IMR-90 (cell line): ENCODE data around the gene CD96. TPM values are rescaled to one million over a fixed set of nuclear protein-coding genes. Genes with fewer than 3 reads are reported as not detected.
A peak's percentile ranks its signal among the peaks of the same experiment; 100 is the strongest.

Experiments used
- ATAC-seq: fragments of 200-7000 bp; cut with Tn5 transposase; 2 replicates; pipeline ENCODE4 v1.9.1; 2020; ENCODE audit warnings: low read depth, mild to moderate bottlenecking, moderate library complexity
- BruUV-seq: library from RNA; stranded (reverse); fragments of 400-500 nt; replicated peaks from 2 replicates; lab custom pipeline; 2021; lab: Mats Ljungman, UMichigan
- CTCF ChIA-PET: fragments of 300-600 bp; formaldehyde crosslinking; extraction: SDS; loops from one replicate; lab custom pipeline; 2021; ENCODE audit warnings: antibody characterized with exemption; lab: Yijun Ruan, JAX
- POLR2A ChIA-PET: fragments of 300-600 bp; sonication (Branson Sonifier 250); formaldehyde crosslinking; loops from one replicate; lab custom pipeline; 2022; ENCODE audit warnings: antibody characterized with exemption; ENCODE audit not compliant: unreplicated experiment; lab: Charles Lee
- DNase-seq: peaks from one replicate; pipeline ENCODE4 v3.0.0; 2013
- H2AFZ ChIP-seq: replicated peaks from 2 replicates; pipeline ENCODE3; 2013; ENCODE audit warnings: low read length, mild to moderate bottlenecking; ENCODE audit not compliant: poor library complexity
- H2AK5ac ChIP-seq: 2 replicates; pipeline ENCODE4 v1.6.1; 2013; ENCODE audit warnings: low read depth, low read length, inconsistent platforms
- H2AK9ac ChIP-seq: replicated peaks from 2 replicates; pipeline ENCODE3; 2013; ENCODE audit warnings: mild to moderate bottlenecking, low read depth, low read length, moderate library complexity; ENCODE audit not compliant: poor library complexity
- H2BK120ac ChIP-seq: 2 replicates; pipeline ENCODE4 v1.6.1; 2013; ENCODE audit warnings: low read depth, low read length, inconsistent platforms
- H2BK15ac ChIP-seq: 3 replicates; pipeline ENCODE4 v1.6.1; 2013; ENCODE audit warnings: low read depth, low read length, inconsistent platforms
- H2BK20ac ChIP-seq: 2 replicates; pipeline ENCODE4 v1.6.1; 2013; ENCODE audit warnings: low read depth, mild to moderate bottlenecking, inconsistent platforms, low read length, moderate library complexity
- H2BK5ac ChIP-seq: 2 replicates; pipeline ENCODE4 v1.6.1; 2013; ENCODE audit warnings: mild to moderate bottlenecking, low read depth, low read length, inconsistent platforms; ENCODE audit not compliant: poor library complexity, severe bottlenecking
- H3K14ac ChIP-seq: replicated peaks from 2 replicates; pipeline ENCODE4 v1.6.1; 2013; ENCODE audit warnings: low read depth, low read length, inconsistent platforms
- H3K18ac ChIP-seq: 2 replicates; pipeline ENCODE4 v1.6.1; 2013; ENCODE audit warnings: low read depth, low read length, control low read depth
- H3K23ac ChIP-seq: 2 replicates; pipeline ENCODE4 v1.6.1; 2013; ENCODE audit warnings: low read depth, low read length, inconsistent platforms
- H3K27ac ChIP-seq: 2 replicates; pipeline ENCODE4 v1.5.1; 2013; ENCODE audit warnings: mild to moderate bottlenecking, control low read depth, low read length; ENCODE audit not compliant: insufficient read depth
- H3K27me3 ChIP-seq: 2 replicates; pipeline ENCODE4 v1.6.1; 2013; ENCODE audit warnings: low read length; ENCODE audit not compliant: control insufficient read depth, insufficient read depth
- H3K36me3 ChIP-seq: 2 replicates; pipeline ENCODE4 v1.6.1; 2013; ENCODE audit warnings: low read length, mixed read lengths; ENCODE audit not compliant: control insufficient read depth, insufficient read depth
- H3K4ac ChIP-seq: 2 replicates; pipeline ENCODE4 v1.6.1; 2013; ENCODE audit warnings: low read depth, low read length, inconsistent platforms
- H3K4me1 ChIP-seq: 2 replicates; pipeline ENCODE4 v1.6.1; 2013; ENCODE audit warnings: low read length, mixed read lengths; ENCODE audit not compliant: control insufficient read depth, insufficient read depth
- H3K4me2 ChIP-seq: 2 replicates; pipeline ENCODE4 v1.6.1; 2013; ENCODE audit warnings: low read depth, mild to moderate bottlenecking, control low read depth, low read length, moderate library complexity
- H3K4me3 ChIP-seq: 2 replicates; pipeline ENCODE4 v1.5.1; 2013; ENCODE audit warnings: low read depth, mild to moderate bottlenecking, control low read depth, low read length, moderate library complexity; ENCODE audit not compliant: insufficient read depth
- H3K56ac ChIP-seq: 2 replicates; pipeline ENCODE4 v1.6.1; 2013; ENCODE audit warnings: low read length, inconsistent platforms; ENCODE audit not compliant: insufficient read depth; ENCODE audit errors: extremely low read depth
- H3K79me1 ChIP-seq, 2 experiments: 2 replicates each; pipeline ENCODE4 v1.6.1; 2013; ENCODE audit warnings: low read length in 2 of 2, inconsistent platforms in 1 of 2, low read depth in 1 of 2
- H3K9ac ChIP-seq: 2 replicates; pipeline ENCODE4 v1.6.1; 2013; ENCODE audit warnings: low read depth, low read length, control low read depth
- H3K9me1 ChIP-seq: 2 replicates; pipeline ENCODE4 v1.6.1; 2013; ENCODE audit warnings: low read length, inconsistent platforms; ENCODE audit not compliant: insufficient read depth
- H3K9me3 ChIP-seq: 2 replicates; pipeline ENCODE4 v1.6.1; 2013; ENCODE audit warnings: low read length; ENCODE audit not compliant: control insufficient read depth, insufficient read depth
- H4K20me1 ChIP-seq: 2 replicates; pipeline ENCODE4 v1.6.1; 2013; ENCODE audit warnings: low read length, inconsistent platforms; ENCODE audit not compliant: insufficient read depth
- H4K5ac ChIP-seq: 2 replicates; pipeline ENCODE4 v1.6.1; 2013; ENCODE audit warnings: mild to moderate bottlenecking, low read depth, low read length, control low read depth
- H4K8ac ChIP-seq, 2 experiments: 2 replicates each; pipeline ENCODE4 v1.6.1; 2013; ENCODE audit warnings: low read depth in 2 of 2, low read length in 2 of 2, control low read depth in 1 of 2, inconsistent platforms in 1 of 2
- H4K91ac ChIP-seq: 2 replicates; pipeline ENCODE4 v1.6.1; 2013; ENCODE audit warnings: low read depth, low read length, inconsistent platforms; ENCODE audit not compliant: insufficient read depth
- BHLHE40 ChIP-seq: fragments of 150-350 bp; IDR thresholded peaks from 2 replicates; pipeline ENCODE4 v1.6.1; 2016; ENCODE audit warnings: mild to moderate bottlenecking, low read depth, low read length
- CEBPB ChIP-seq: IDR thresholded peaks from 2 replicates; pipeline ENCODE4 v1.6.1; 2012; ENCODE audit warnings: low read depth, low read length, improper control_type of control experiment
- CHD1 ChIP-seq: IDR thresholded peaks from 2 replicates; pipeline ENCODE4 v1.6.1; 2012; ENCODE audit warnings: low read depth, low read length, improper control_type of control experiment
- CTCF ChIP-seq: conservative IDR thresholded peaks from 2 replicates; pipeline ENCODE4 v1.5.1; 2012; ENCODE audit warnings: mild to moderate bottlenecking, low read depth, low read length, improper control_type of control experiment
- ELK1 ChIP-seq: fragments of 150-350 bp; IDR thresholded peaks from 2 replicates; pipeline ENCODE4 v1.6.1; 2016; ENCODE audit warnings: low read depth, mild to moderate bottlenecking, low read length, moderate library complexity, borderline replicate concordance
- FOS ChIP-seq: fragments of 150-350 bp; IDR thresholded peaks from 2 replicates; pipeline ENCODE4 v1.6.1; 2016; ENCODE audit warnings: low read depth, low read length
- MAFK ChIP-seq: IDR thresholded peaks from 2 replicates; pipeline ENCODE4 v1.6.1; 2012; ENCODE audit warnings: low read depth, low read length, improper control_type of control experiment
- MAZ ChIP-seq: IDR thresholded peaks from 2 replicates; pipeline ENCODE4 v1.6.1; 2012; ENCODE audit warnings: low read depth, mild to moderate bottlenecking, low read length, improper control_type of control experiment, moderate library complexity, borderline replicate concordance
- MXI1 ChIP-seq: IDR thresholded peaks from 2 replicates; pipeline ENCODE4 v1.6.1; 2012; ENCODE audit warnings: low read depth, mild to moderate bottlenecking, low read length, moderate library complexity, borderline replicate concordance
- NFE2L2 ChIP-seq: fragments of 150-350 bp; IDR thresholded peaks from 2 replicates; pipeline ENCODE4 v1.6.1; 2016; ENCODE audit warnings: low read depth, mild to moderate bottlenecking, low read length
- POLR2A ChIP-seq: IDR thresholded peaks from 2 replicates; pipeline ENCODE4 v1.6.1; 2012; ENCODE audit warnings: mild to moderate bottlenecking, low read depth, low read length
- RAD21 ChIP-seq: IDR thresholded peaks from 2 replicates; pipeline ENCODE4 v1.6.1; 2012; ENCODE audit warnings: low read length, improper control_type of control experiment
- RCOR1 ChIP-seq: IDR thresholded peaks from 2 replicates; pipeline ENCODE4 v1.6.1; 2012; ENCODE audit warnings: mild to moderate bottlenecking, low read length, improper control_type of control experiment; ENCODE audit not compliant: insufficient replicate concordance
- RFX5 ChIP-seq: IDR thresholded peaks from 2 replicates; pipeline ENCODE4 v1.8.0; 2012; ENCODE audit warnings: low read depth, mild to moderate bottlenecking, low read length, moderate library complexity
- SMC3 ChIP-seq: fragments of 150-350 bp; IDR thresholded peaks from 2 replicates; pipeline ENCODE4 v1.6.1; 2016; ENCODE audit warnings: low read depth, mild to moderate bottlenecking, antibody characterized with exemption, low read length, moderate library complexity
- USF2 ChIP-seq: fragments of 150-350 bp; IDR thresholded peaks from 2 replicates; pipeline ENCODE4 v1.6.1; 2017; ENCODE audit warnings: mild to moderate bottlenecking, antibody characterized with exemption, low read length, low read depth
- WGBS, 2 experiments: methylation state at CpG; one replicate each; pipeline versions ENCODE4 v1.1.5 to v1.1.7; 2013; ENCODE audit warnings: missing lambda C conversion rate in 2 of 2; ENCODE audit not compliant: insufficient read length in 1 of 2; ENCODE audit errors: extremely low coverage in 2 of 2; 5-methylcytosine and 5-hydroxymethylcytosine counted together
- dilution Hi-C: fragments of 300-500 bp; cut with HindIII; formaldehyde crosslinking; loops from one replicate; pipeline ENCODE4 v1.14.3; 2018; ENCODE audit warnings: low sequenced_read_pairs; ENCODE audit not compliant: unreplicated experiment
- in situ Hi-C: fragments of 300-500 bp; cut with MboI; formaldehyde crosslinking; loops from 3 replicates; pipeline ENCODE4 v1.14.3; 2019; ENCODE audit warnings: low sequenced_read_pairs, inconsistent platforms, mixed read lengths
- intact Hi-C: fragments of 100-400 bp; cut with micrococcal nuclease; formaldehyde crosslinking; loops from 2 replicates; pipeline ENCODE4 v1.10.0; 2022
- polyA plus RNA-seq, 3 experiments: library from polyadenylated mRNA; depleted of rRNA; stranded (reverse); fragments of >200 nt; gene quantifications; 2 replicates each; pipeline ENCODE4 v1.2.3, GENCODE V29; 2012; ENCODE audit warnings: low replicate concordance in 1 of 3
- total RNA-seq: library from RNA; depleted of rRNA; stranded (reverse); fragments of >200 nt; gene quantifications from 2 replicates; pipeline ENCODE4 v1.2.3, GENCODE V29; 2012

Gene CD96
- total and polyA plus RNA-seq, 2 of the 4 experiments (the other 2 are of a cell fraction): 0.05 to 0.18 TPM

GRCh38 chr3:111675846-111676210, 133.8 kb downstream of the CD96 start:
- dilution Hi-C loops: no loop called here
- Histone ChIP-seq H3K36me3 (no peaks in the 10 kb centered on the region), H3K56ac (no peak overlapping the region), H3K4ac (no peak overlapping the region), H3K4me1 (peaks cover 3% of the 10 kb centered on the region; the same call in 1 of the 2 replicates), H3K79me1 (no peaks in the 10 kb centered on the region; a peak in 1 of 4 replicates), H3K14ac (no peak overlapping the region), H3K27ac (no peak overlapping the region), H2AK5ac (no peak overlapping the region), H4K91ac (no peak overlapping the region), H3K9me3 (no peaks in the 10 kb centered on the region), H3K18ac (no peak overlapping the region), H2BK15ac (no peak overlapping the region), H4K8ac (no peak overlapping the region), H3K4me2 (no peak overlapping the region), H2AFZ (peak overlapping the region; percentile 13), H2BK5ac (no peak overlapping the region), H2BK120ac (no peak overlapping the region), H4K20me1 (no peaks in the 10 kb centered on the region), H2BK20ac (no peak overlapping the region), H2AK9ac (no peak overlapping the region), H3K4me3 (no peak overlapping the region), H3K23ac (no peak overlapping the region), H4K5ac (no peak overlapping the region), H3K27me3 (peaks cover 4% of the 10 kb centered on the region; the same call in 1 of the 2 replicates), H3K9me1 (no peaks in the 10 kb centered on the region), H3K9ac (no peak overlapping the region)
- CTCF ChIA-PET: no interaction called here
- no peak for DNase-seq
- no peak for TF ChIP-seq SMC3
- no peak for TF ChIP-seq MAZ
- no peak for TF ChIP-seq MXI1
- no peak for TF ChIP-seq CHD1
- no peak for TF ChIP-seq NFE2L2
- no peak for TF ChIP-seq CEBPB
- TF ChIP-seq RAD21: no peak
- no peak for TF ChIP-seq POLR2A
- no peak for TF ChIP-seq CTCF
- TF ChIP-seq RFX5: no peak
- TF ChIP-seq FOS: no peak
- TF ChIP-seq ELK1: no peak
- no peak for TF ChIP-seq BHLHE40
- TF ChIP-seq MAFK: no peak
- TF ChIP-seq USF2: no peak
- TF ChIP-seq RCOR1: no peak
- BruUV-seq: no TSS peak
- no peak for ATAC-seq
- in situ Hi-C loops: no loop called here
- intact Hi-C loops: no loop called here
- POLR2A ChIA-PET: no interaction called here
- no CpG with 5 or more reads among the region's 1 CpG for WGBS, 2 experiments
